Activated CD8-positive, alpha-beta memory T cell treated with anti-CD3 and anti-CD28 coated beads, Interleukin-2, amount 50 U/mL, for 24 hours (primary cell): ENCODE results near the gene SCARF2.
"Not testable (repeated sequence)": the region's sequence is repeated elsewhere in the genome, so short reads cannot be mapped to it uniquely, and the experiment has no call there.

ENCODE experiments used
- DNase-seq: peaks from one replicate; pipeline ENCODE4 v3.0.0-alpha.2; 2020; ENCODE audit errors: extremely low read depth

SCARF2 gene

GRCh38 chr22:20395181-20395906 lies 42.3 kb downstream of the SCARF2 start:
- no peak for DNase-seq

DNA sequence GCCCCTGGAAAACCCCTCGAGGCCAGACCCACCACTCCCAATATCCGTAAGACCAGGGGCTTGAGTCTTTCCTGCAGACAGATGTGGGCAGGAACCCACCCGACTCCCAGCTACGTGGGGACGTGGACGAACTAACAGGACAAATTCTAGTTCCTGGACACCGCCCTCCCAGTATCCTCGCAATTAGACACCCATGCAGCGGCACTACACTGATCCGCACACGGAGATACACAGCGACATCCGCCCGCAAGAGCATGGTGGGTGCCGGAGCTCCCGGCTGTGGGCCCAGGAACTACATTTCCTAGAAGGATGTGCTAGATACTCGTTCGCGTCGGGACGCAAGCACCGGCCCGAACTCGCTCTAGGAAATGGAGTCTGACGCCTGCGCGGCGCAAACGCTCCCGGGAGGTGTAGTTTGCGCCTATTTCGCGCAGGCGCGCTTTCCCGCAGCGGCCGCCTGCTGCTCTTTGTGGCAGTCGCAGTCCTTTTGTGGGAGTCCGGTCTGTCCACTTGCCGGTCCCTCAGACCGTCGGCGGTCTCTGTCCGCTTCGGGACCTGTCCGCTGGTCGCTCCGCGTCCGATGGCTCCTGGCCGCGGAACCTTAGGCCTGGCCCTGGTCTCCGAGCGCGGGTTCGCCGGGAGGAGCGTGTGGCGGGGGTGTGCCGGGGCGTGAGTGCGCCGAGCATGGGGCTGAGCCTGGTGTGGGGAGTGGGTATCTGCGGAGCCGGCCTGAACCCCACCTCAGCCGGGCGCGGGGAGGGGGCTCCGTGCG lies 43.7 kb downstream of the SCARF2 start, which contains the start of gene ZNF74:
Gene ZNF74 (plus strand): TSS at position 447 of the 772 bp plus-strand sequence. CDS start 478 bp downstream, outside the sequence.
- peak; percentile 63 for DNase-seq

DNA sequence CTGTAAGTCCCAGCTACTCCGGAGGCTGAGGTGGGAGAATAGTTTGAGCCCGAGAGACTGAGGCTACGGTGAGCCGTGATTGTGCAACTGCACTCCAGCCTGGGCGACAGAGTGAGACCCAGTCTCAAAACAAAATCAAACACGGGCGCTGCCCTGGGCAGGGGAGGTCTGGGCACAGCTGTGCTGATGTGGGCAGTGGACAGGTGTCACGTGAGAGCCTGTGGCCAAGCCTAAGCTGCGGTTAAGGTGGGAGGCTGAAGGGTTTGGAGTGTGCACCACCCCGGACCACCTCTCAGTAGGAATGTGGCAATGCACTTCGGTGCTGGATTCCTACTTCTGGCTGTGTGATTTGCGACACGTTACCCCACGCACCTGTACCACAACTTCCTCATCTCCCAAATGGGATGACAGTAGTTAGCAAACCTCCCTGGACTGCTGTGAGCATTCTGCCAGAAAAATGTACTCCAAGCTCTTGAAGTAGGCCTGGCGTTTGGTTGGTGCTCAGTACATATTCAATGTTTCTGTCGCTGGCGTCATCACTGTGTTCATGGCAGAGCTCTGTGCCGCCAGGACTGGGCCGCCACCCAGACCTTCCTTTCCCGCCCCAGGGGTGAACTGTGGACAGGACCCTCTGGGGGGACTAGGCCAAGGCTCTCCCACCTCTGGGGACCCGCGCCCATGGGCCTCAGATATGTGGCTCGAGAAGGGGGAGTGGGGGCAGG lies 44.5 kb downstream of the SCARF2 start:
- no peak for DNase-seq

DNA sequence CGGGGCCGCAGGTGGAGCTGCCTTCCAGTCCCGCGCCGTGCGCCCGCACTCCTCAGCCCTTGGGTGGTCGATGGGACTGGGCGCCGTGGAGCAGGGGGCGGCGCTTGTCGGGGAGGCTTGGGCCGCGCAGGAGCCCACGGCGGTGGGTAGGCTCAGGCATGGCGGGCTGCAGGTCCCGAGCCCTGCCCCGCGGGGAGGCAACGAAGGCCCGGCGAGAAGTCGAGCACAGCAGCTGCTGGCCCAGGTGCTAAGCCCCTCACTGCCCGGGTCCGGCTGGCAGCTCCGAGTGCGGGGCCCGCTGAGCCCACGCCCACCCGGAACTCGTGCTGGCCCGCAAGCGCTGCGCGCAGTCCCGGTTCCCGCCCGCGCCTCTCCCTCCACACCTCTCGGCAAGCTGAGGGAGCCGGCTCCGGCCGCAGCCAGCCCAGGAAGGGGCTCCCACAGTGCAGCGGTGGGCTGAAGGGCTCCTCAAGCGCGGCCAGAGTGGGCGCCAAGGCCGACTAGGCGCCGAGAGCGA lies 45.2 kb downstream of the SCARF2 start:
- not testable (repeated sequence) for DNase-seq

GRCh38 chr22:20391222-20391621 lies 46.4 kb downstream of the SCARF2 start:
- no peak for DNase-seq

GRCh38 chr22:20390394-20390907 lies 47.2 kb downstream of the SCARF2 start:
- DNase-seq = no peak

- DNase-seq = no peak
These were observed 48.3 kb downstream of the SCARF2 start for GRCh38 chr22:20389288-20389687.

- no peak for DNase-seq
These were observed 49.4 kb downstream of the SCARF2 start for GRCh38 chr22:20388200-20388599.

GRCh38 chr22:20386972-20387371 lies 50.7 kb downstream of the SCARF2 start:
- DNase-seq = no peak

GRCh38 chr22:20386336-20386735 lies 51.3 kb downstream of the SCARF2 start:
- DNase-seq = no peak

- DNase-seq = no peak
These were observed 52.8 kb downstream of the SCARF2 start for GRCh38 chr22:20384865-20385264.

GRCh38 chr22:20384171-20384570 lies 53.5 kb downstream of the SCARF2 start:
- no peak for DNase-seq

- no peak for DNase-seq
These were observed 54.1 kb downstream of the SCARF2 start for GRCh38 chr22:20383538-20383937.

DNA sequence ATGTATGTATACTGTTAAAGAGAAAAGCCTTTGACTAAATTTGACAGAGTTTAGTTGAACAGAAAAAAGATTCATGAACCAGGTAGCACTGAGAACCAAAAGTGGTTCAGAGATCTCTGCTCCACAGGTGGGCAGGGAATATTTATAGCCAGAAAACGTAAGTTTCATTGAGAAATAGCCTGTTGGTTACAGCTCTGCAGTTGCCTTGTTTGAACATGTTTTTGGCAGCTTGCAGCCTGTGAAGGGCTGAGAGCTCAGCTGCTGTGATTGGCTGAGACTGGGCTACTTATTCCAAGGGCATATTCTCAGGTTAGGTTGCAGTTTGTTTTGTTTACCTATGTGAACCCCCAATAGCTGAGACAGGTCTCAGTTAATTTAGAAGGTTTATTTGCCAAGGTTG lies 57.1 kb downstream of the SCARF2 start:
- no peak for DNase-seq

GRCh38 chr22:20378684-20379083 lies 58.9 kb downstream of the SCARF2 start:
- not testable (repeated sequence) for DNase-seq

DNA sequence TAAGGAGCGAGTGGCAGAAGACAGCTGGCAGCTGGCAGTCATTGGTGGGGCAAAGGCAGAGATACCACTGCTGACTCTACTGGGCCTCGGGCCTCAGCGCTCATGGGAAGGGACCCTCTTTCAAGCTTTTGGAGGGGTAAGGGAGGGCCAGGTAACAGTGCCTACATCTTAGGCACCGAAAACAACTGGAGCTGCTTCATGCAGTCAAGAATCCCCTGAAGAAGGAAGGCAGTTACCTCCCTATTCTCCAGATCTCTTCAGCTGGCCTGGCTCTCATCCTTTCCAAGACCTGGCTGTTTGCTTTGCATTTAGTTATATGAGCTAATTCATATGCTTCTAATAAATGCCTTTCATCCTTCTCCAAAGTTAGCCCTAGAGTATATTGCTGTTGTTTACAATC lies 59.5 kb downstream of the SCARF2 start:
- no peak for DNase-seq

- DNase-seq = not testable (repeated sequence)
These were observed 60.6 kb downstream of the SCARF2 start for GRCh38 chr22:20376983-20377382.

GRCh38 chr22:20376281-20376680 lies 61.3 kb downstream of the SCARF2 start:
- DNase-seq = not testable (repeated sequence)
